ENCODE results near the gene ACSL5.

Gene ACSL5

GRCh38 chr10:112333452-112333851 lies 40.5 kb upstream of the ACSL5 start:
- no peak for DNase-seq (ENCODE audit: low read depth)
- no peak overlapping the region for H3K4me3 ChIP-seq (ENCODE audit: low read length)
- TF ChIP-seq, protein P1, sequence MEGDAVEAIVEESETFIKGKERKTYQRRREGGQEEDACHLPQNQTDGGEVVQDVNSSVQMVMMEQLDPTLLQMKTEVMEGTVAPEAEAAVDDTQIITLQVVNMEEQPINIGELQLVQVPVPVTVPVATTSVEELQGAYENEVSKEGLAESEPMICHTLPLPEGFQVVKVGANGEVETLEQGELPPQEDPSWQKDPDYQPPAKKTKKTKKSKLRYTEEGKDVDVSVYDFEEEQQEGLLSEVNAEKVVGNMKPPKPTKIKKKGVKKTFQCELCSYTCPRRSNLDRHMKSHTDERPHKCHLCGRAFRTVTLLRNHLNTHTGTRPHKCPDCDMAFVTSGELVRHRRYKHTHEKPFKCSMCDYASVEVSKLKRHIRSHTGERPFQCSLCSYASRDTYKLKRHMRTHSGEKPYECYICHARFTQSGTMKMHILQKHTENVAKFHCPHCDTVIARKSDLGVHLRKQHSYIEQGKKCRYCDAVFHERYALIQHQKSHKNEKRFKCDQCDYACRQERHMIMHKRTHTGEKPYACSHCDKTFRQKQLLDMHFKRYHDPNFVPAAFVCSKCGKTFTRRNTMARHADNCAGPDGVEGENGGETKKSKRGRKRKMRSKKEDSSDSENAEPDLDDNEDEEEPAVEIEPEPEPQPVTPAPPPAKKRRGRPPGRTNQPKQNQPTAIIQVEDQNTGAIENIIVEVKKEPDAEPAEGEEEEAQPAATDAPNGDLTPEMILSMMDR (conservative IDR thresholded peaks at IDR 0.05; ENCODE audit: low read length): no peak

GRCh38 chr10:112335111-112335867 lies 38.6 kb upstream of the ACSL5 start:
- H3K4me3 ChIP-seq (ENCODE audit: low read length): no peak overlapping the region
- TF ChIP-seq, protein P1 (conservative IDR thresholded peaks at IDR 0.05; ENCODE audit: low read length): no peak
- peak; percentile 44 for DNase-seq (ENCODE audit: low read depth)

- DNase-seq (ENCODE audit: low read depth): no peak
- H3K4me3 ChIP-seq (ENCODE audit: low read length): no peak overlapping the region
- TF ChIP-seq, protein P1 (conservative IDR thresholded peaks at IDR 0.05; ENCODE audit: low read length): no peak
These were observed 38.0 kb upstream of the ACSL5 start for GRCh38 chr10:112335868-112336265.

DNA sequence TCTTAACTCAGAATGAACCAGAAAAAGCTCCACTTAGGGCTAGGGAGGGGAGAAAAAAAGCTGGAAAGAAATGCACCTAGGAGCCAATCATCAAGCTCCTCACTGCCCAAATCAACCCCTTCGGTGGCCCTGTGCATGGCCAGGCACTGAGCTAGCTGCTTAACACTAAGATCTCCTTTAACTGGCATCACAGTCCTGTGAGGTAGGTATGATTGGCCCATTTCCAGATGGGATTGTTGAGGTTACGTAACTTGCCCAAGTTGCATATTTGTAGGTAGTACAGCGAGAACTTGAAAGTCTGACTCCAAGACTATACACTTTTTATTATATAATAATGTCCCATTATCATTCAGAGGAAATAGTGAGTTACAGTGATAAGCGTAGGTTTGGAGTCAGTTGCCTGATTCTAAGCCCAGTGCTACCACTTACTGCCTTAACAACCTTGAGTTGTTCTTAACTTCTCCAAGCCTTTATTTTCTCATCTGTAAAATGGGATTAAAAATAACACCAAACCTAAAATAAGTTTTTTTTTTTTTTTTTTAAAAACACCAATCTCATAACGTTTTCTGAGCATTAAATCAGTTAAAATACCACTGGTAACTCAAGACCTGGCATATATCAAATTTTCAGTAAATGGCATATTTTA lies 37.2 kb upstream of the ACSL5 start:
- TF ChIP-seq, protein P1 (conservative IDR thresholded peaks at IDR 0.05; ENCODE audit: low read length): no peak

DNA sequence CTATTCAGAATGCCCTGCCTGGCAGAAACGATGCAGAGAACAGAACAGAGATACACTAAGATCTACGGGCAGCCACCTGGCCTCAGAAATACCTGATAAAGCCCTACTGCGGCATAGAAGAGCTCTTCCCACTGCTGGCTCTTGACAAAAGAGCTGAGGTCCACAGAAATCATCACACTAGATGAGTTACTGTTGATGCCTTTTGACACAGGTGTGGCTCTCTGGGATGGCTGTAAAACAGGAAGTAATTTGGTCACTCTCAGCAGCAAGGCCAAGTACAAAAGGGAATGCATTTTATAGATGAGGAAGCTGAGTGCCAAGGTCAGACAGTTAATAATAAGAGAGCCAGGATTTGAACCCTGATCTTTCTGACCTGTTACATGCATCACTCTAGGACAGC lies 35.0 kb upstream of the ACSL5 start:
- no peak for DNase-seq (ENCODE audit: low read depth)
- TF ChIP-seq, protein P1 (conservative IDR thresholded peaks at IDR 0.05; ENCODE audit: low read length): no peak
- no peak overlapping the region for H3K4me3 ChIP-seq (ENCODE audit: low read length)

More for the DNA sequence above, 37.2 kb upstream of the ACSL5 start:
- DNase-seq (ENCODE audit: low read depth): no peak
- H3K4me3 ChIP-seq (ENCODE audit: low read length): no peak overlapping the region

GRCh38 chr10:112340601-112341000 lies 33.3 kb upstream of the ACSL5 start:
- TF ChIP-seq, protein P1 (conservative IDR thresholded peaks at IDR 0.05; ENCODE audit: low read length): no peak
- DNase-seq (ENCODE audit: low read depth): no peak
- no peak overlapping the region for H3K4me3 ChIP-seq (ENCODE audit: low read length)

Measured in AG10803 (cell line).